ENCODE results near the gene IL26. TPM values are rescaled to one million over a fixed set of nuclear protein-coding genes. Genes with fewer than 3 reads are reported as not detected.

The IL26 gene
- total RNA-seq, 1 donor from 2014 or later, result not detected

DNA sequence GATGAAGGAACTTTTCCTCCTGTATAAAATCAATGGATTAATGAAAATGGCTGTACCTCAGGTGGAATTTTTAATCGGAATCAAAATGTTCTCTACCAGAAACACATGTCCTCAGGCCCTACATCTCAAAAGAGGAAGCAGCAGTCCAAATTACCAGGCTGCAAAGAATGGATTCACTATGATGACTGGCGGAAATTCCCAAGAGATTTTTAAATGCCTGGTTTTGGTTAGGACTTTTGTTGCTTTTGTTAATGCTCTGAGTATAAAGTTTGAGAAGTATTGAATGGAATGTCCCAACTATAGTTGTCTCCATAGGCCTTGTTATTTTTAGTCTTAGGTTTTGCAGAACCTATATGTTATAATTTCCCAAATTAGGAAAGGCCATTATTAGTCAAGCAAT, 54.9 kb downstream of the IL26 start:
- Mint-ChIP-seq H3K27me3 (no peaks in the 10 kb centered on the region), H3K4me1 (peaks cover 14% of the 10 kb centered on the region), H3K4me3 (no peak overlapping the region), H3K27ac (no peak overlapping the region), H3K9me3 (no peaks in the 10 kb centered on the region), H3K36me3 (ENCODE audit: low read depth) (no peaks in the 10 kb centered on the region)
- POLR2A ChIA-PET, result no interaction called here
- no peak for ATAC-seq (ENCODE audit: low read depth)
- intact Hi-C loops (cut with micrococcal nuclease), result no loop called here
- no peak for DNase-seq
- CTCF ChIA-PET, result no interaction called here
- TF ChIP-seq, protein P1, sequence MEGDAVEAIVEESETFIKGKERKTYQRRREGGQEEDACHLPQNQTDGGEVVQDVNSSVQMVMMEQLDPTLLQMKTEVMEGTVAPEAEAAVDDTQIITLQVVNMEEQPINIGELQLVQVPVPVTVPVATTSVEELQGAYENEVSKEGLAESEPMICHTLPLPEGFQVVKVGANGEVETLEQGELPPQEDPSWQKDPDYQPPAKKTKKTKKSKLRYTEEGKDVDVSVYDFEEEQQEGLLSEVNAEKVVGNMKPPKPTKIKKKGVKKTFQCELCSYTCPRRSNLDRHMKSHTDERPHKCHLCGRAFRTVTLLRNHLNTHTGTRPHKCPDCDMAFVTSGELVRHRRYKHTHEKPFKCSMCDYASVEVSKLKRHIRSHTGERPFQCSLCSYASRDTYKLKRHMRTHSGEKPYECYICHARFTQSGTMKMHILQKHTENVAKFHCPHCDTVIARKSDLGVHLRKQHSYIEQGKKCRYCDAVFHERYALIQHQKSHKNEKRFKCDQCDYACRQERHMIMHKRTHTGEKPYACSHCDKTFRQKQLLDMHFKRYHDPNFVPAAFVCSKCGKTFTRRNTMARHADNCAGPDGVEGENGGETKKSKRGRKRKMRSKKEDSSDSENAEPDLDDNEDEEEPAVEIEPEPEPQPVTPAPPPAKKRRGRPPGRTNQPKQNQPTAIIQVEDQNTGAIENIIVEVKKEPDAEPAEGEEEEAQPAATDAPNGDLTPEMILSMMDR (IDR thresholded peaks at IDR 0.05), result no peak

DNA sequence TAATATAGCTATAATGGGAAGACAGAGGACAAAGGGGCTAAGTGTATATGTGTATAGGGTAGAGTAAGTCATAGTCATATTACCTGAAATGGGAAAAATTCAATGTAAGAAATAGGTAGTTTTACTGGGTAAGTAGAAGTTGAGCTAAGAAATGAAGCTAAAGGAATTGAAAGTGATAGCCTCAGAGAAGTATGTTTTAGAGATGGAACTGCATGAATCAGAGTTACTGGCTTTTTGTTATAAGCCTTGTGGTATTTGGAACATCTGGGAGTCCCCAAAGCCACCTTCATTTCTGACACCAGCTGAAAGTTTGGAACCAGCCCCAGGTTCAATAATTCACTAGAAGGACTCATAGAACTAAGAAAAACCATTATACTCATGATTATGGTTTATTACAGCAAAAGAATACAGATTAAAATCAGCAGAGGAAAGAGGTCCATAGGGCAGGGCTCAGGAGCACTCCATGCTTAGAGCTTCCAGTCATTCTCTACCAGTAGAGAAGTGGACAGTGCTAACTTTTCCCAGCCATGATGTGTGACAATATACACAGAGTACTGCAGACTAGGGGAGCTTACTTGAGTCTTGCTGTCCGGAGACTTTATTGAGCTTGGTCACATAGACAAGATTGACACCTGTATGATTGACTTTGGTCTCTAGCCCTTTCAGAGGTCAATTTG, 56.3 kb downstream of the IL26 start:
- TF ChIP-seq, protein P1 (IDR thresholded peaks at IDR 0.05), result no peak
- Mint-ChIP-seq H3K9me3 (no peaks in the 10 kb centered on the region), H3K4me1 (peaks cover under 1% of the 10 kb centered on the region), H3K27ac (no peak overlapping the region), H3K27me3 (no peaks in the 10 kb centered on the region), H3K36me3 (ENCODE audit: low read depth) (no peaks in the 10 kb centered on the region), H3K4me3 (no peak overlapping the region)
- ChIA-PET POLR2A (no interaction called here), CTCF (no interaction called here)
- intact Hi-C loops (cut with micrococcal nuclease), result no loop called here
- ATAC-seq (ENCODE audit: low read depth) (no peak), DNase-seq (no peak)

DNA sequence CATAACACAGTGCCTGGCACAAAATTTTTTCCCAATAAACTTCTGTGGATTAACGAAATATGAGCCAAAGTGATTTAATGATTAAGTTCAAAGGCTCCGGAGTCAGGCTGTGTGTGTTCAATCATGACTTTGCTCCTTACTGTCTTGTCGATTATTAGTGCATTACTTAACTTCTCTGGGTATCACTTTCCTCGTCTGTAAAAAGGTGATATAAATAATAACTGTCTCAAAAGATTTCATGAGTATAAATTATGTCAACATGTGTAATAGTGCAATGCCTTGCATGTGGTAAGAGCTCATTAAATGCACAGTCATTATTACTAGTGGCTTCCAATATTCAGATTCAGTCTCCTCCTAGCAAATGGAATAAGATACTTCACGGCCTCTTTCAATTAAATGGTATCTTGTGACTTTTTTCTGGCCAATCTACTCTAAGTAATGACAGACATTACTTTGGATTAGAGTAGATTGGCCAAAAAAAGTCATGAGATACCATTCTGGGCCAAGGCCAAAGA, 59.2 kb downstream of the IL26 start:
- no peak for ATAC-seq (ENCODE audit: low read depth)
- POLR2A ChIA-PET, result no interaction called here

DNA sequence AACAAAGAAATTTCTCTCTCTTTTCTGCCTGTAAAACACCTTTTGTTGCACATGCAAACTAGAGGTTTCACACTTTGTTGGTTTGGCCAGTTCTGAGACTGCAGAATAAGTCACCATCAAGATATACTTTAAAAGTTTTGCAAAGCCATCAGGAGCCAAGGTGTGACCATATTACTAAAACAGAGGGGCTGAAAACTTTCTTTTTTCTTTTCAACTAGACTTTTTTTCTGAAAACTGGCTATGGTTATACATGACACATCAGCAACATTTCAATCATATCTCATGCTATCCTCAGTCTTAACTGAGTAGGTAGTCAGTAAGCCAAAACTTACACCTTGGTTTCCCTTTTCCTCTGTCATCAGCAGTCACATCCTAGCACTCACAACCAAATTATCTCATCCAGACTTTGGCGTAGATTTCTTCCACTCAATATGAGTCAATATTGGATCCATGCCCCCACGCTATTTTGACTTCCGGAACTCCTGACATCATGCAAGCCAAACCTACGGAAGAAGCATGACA, 62.0 kb downstream of the IL26 start:
- no peak overlapping the region for H3K4me3 Mint-ChIP-seq
- H3K4me1 Mint-ChIP-seq, result peaks cover 14% of the 10 kb centered on the region
- intact Hi-C loops (cut with micrococcal nuclease), result no loop called here
- H3K27me3 Mint-ChIP-seq, result no peaks in the 10 kb centered on the region
- CTCF ChIA-PET, result no interaction called here
- H3K27ac Mint-ChIP-seq, result no peak overlapping the region
- DNase-seq (no peak), ATAC-seq (ENCODE audit: low read depth) (no peak)
- TF ChIP-seq, protein P1 (IDR thresholded peaks at IDR 0.05), result no peak
- no peaks in the 10 kb centered on the region for H3K36me3 Mint-ChIP-seq (ENCODE audit: low read depth)
- POLR2A ChIA-PET, result no interaction called here
- no peaks in the 10 kb centered on the region for H3K9me3 Mint-ChIP-seq

More for the DNA sequence above, 59.2 kb downstream of the IL26 start:
- intact Hi-C loops (cut with micrococcal nuclease), result no loop called here
- Mint-ChIP-seq H3K27ac (no peak overlapping the region), H3K9me3 (no peaks in the 10 kb centered on the region), H3K27me3 (no peaks in the 10 kb centered on the region), H3K4me1 (peaks cover 14% of the 10 kb centered on the region), H3K4me3 (no peak overlapping the region), H3K36me3 (ENCODE audit: low read depth) (no peaks in the 10 kb centered on the region)
- CTCF ChIA-PET, result no interaction called here
- TF ChIP-seq, protein P1 (IDR thresholded peaks at IDR 0.05), result no peak
- no peak for DNase-seq

DNA sequence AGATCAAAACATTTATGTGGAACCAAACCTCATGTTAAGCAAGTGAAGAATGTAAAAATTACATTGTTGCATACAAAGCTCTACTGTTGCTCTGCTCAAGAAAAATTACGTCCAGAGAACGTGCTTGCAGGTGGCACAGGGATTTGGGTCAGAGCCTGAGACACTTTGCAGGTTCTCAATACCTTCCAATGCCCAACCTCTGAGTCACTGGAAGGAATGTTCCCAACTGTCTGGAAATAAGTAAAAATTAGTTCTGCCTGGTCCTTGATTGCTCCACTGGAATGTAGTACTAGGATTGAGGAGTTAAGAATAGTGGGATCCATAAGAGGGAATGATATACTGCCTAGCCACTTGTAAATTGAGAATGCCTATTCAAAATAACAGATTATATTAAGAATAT, 63.2 kb downstream of the IL26 start:
- TF ChIP-seq, protein P1 (IDR thresholded peaks at IDR 0.05), result no peak
- ChIA-PET CTCF (no interaction called here), POLR2A (interaction anchor here (0.7 kb wide), 1 partner anchor 38 kb away, joined by 3 read pairs; no protein-coding TSS in a partner anchor)
- no peak overlapping the region for H3K4me3 Mint-ChIP-seq
- ATAC-seq (ENCODE audit: low read depth) (no peak), DNase-seq (no peak)
- intact Hi-C loops (cut with micrococcal nuclease), result no loop called here
- no peaks in the 10 kb centered on the region for H3K36me3 Mint-ChIP-seq (ENCODE audit: low read depth)
- no peaks in the 10 kb centered on the region for H3K27me3 Mint-ChIP-seq
- H3K27ac Mint-ChIP-seq, result no peak overlapping the region
- H3K9me3 Mint-ChIP-seq, result no peaks in the 10 kb centered on the region
- H3K4me1 Mint-ChIP-seq, result peaks cover 17% of the 10 kb centered on the region
